ENCODE measurements around the gene CNTFR.

Gene CNTFR

GRCh38 chr9:34572628-34573027 lies 16.9 kb downstream of the CNTFR start:
- DNase-seq (ENCODE audit: low spot score), result no peak

GRCh38 chr9:34572092-34572491 lies 17.4 kb downstream of the CNTFR start:
- DNase-seq (ENCODE audit: low spot score), result peak; percentile 66

- DNase-seq (ENCODE audit: low spot score), result no peak
Measured at GRCh38 chr9:34571481-34571810, 18.1 kb downstream of the CNTFR start.

- DNase-seq (ENCODE audit: low spot score), result no peak
Measured at GRCh38 chr9:34570809-34571480, 18.6 kb downstream of the CNTFR start.

GRCh38 chr9:34570376-34570775 lies 19.1 kb downstream of the CNTFR start:
- DNase-seq (ENCODE audit: low spot score), result no peak

GRCh38 chr9:34568774-34569173 lies 20.8 kb downstream of the CNTFR start:
- no peak for DNase-seq (ENCODE audit: low spot score)

- DNase-seq (ENCODE audit: low spot score), result no peak
Measured at GRCh38 chr9:34568133-34568532, 21.4 kb downstream of the CNTFR start.

GRCh38 chr9:34566972-34567371 lies 22.6 kb downstream of the CNTFR start:
- no peak for DNase-seq (ENCODE audit: low spot score)

GRCh38 chr9:34566322-34566721 lies 23.2 kb downstream of the CNTFR start:
- DNase-seq (ENCODE audit: low spot score), result no peak

- DNase-seq (ENCODE audit: low spot score), result no peak
Measured at GRCh38 chr9:34565856-34566255, 23.7 kb downstream of the CNTFR start.

GRCh38 chr9:34564617-34565016 lies 24.9 kb downstream of the CNTFR start:
- no peak for DNase-seq (ENCODE audit: low spot score)

GRCh38 chr9:34563262-34563661 lies 26.3 kb downstream of the CNTFR start:
- no peak for DNase-seq (ENCODE audit: low spot score)

- no peak for DNase-seq (ENCODE audit: low spot score)
Measured at GRCh38 chr9:34562135-34562745, 27.3 kb downstream of the CNTFR start.

GRCh38 chr9:34560599-34561214 lies 28.8 kb downstream of the CNTFR start:
- peak; percentile 18 for DNase-seq (ENCODE audit: low spot score)

- peak; percentile 8 for DNase-seq (ENCODE audit: low spot score)
Measured at GRCh38 chr9:34559624-34560455, 29.7 kb downstream of the CNTFR start.

- DNase-seq (ENCODE audit: low spot score), result no peak
Measured at GRCh38 chr9:34558919-34559623, 30.5 kb downstream of the CNTFR start.

GRCh38 chr9:34558364-34558763 lies 31.2 kb downstream of the CNTFR start:
- no peak for DNase-seq (ENCODE audit: low spot score)

GRCh38 chr9:34557426-34558321 lies 31.9 kb downstream of the CNTFR start:
- DNase-seq (ENCODE audit: low spot score), result no peak

- no peak for DNase-seq (ENCODE audit: low spot score)
Measured at GRCh38 chr9:34556949-34557348, 32.6 kb downstream of the CNTFR start.

- DNase-seq (ENCODE audit: low spot score), result no peak
Measured at GRCh38 chr9:34555936-34556525, 33.5 kb downstream of the CNTFR start.

- no peak for DNase-seq (ENCODE audit: low spot score)
Measured at GRCh38 chr9:34555500-34555899, 34.0 kb downstream of the CNTFR start.

Data from LoVo (cell line).